CD14-positive monocyte (primary cell): ENCODE measurements around the gene ARHGAP40. TPM values are rescaled to one million over a fixed set of nuclear protein-coding genes. Genes with fewer than 3 reads are reported as not detected.

Experiments used
- DNase-seq, 3 donors: peaks; one replicate each; pipeline ENCODE4 v3.0.0-alpha.2; 2011 to 2022
- H2AFZ ChIP-seq: 2 replicates; pipeline ENCODE4 v1.6.0; 2012; ENCODE audit warnings: mild to moderate bottlenecking, low read depth, low read length, inconsistent platforms; ENCODE audit not compliant: insufficient read depth, poor library complexity, severe bottlenecking
- H3K27ac ChIP-seq, 2 donors: 1 replicate in 1 of 2; 2 replicates in 1 of 2; pipeline ENCODE4 v1.5.1; 2012 to 2013; ENCODE audit warnings: low read length in 2 of 2, control low read depth in 1 of 2, inconsistent platforms in 1 of 2, low read depth in 1 of 2, mild to moderate bottlenecking in 1 of 2
- H3K27me3 ChIP-seq, 2 donors: one replicate each; pipeline versions ENCODE4 v1.6.0 to v1.6.1; 2011 to 2013; ENCODE audit warnings: low read length in 2 of 2; ENCODE audit not compliant: control insufficient read depth in 2 of 2, insufficient read depth in 2 of 2
- H3K36me3 ChIP-seq, 2 donors: replicated peaks in 1 of 2; 1 replicate in 1 of 2; 2 replicates in 1 of 2; pipeline versions ENCODE4 v1.5.1 to v1.6.1; 2012 to 2013; ENCODE audit warnings: low read length in 2 of 2, control low read depth in 1 of 2, inconsistent platforms in 1 of 2, mild to moderate bottlenecking in 1 of 2; ENCODE audit not compliant: insufficient read depth in 2 of 2, control insufficient read depth in 1 of 2
- H3K4me1 ChIP-seq, 2 donors: 1 replicate in 1 of 2; 2 replicates in 1 of 2; pipeline versions ENCODE4 v1.5.1 to v1.6.1; 2012 to 2013; ENCODE audit warnings: low read length in 2 of 2, control low read depth in 1 of 2, inconsistent platforms in 1 of 2, mild to moderate bottlenecking in 1 of 2, moderate library complexity in 1 of 2; ENCODE audit not compliant: insufficient read depth in 2 of 2, control insufficient read depth in 1 of 2
- H3K4me2 ChIP-seq: replicated peaks from 2 replicates; pipeline ENCODE3; 2012; ENCODE audit warnings: low read length, moderate library complexity, mild to moderate bottlenecking; ENCODE audit not compliant: poor library complexity, severe bottlenecking; ENCODE audit errors: extremely low read depth
- H3K4me3 ChIP-seq, 3 experiments: fragments of 200-600 bp in 1 of 3; sonication (generic) in 1 of 3; replicated peaks in 1 of 3; 1 replicate in 2 of 3; 2 replicates in 1 of 3; pipeline ENCODE4 v1.5.1; 2011 to 2013; ENCODE audit warnings: low read length in 3 of 3, mild to moderate bottlenecking in 3 of 3, control low read depth in 2 of 3, low read depth in 2 of 3, inconsistent platforms in 1 of 3, moderate library complexity in 1 of 3
- H3K79me2 ChIP-seq: 2 replicates; pipeline ENCODE4 v1.6.0; 2012; ENCODE audit warnings: mild to moderate bottlenecking, control low read depth, inconsistent platforms, low read length, moderate library complexity; ENCODE audit not compliant: insufficient read depth
- H3K9ac ChIP-seq: 2 replicates; pipeline ENCODE4 v1.6.0; 2017; ENCODE audit warnings: low read length, mild to moderate bottlenecking; ENCODE audit not compliant: insufficient read depth, poor library complexity, severe bottlenecking
- H3K9me3 ChIP-seq, 2 donors: replicated peaks in 1 of 2; 1 replicate in 1 of 2; 2 replicates in 1 of 2; pipeline versions ENCODE4 v1.5.1 to v1.6.1; 2012 to 2013; ENCODE audit warnings: low read length in 2 of 2, control low read depth in 1 of 2; ENCODE audit not compliant: control insufficient read depth in 1 of 2, insufficient read depth in 1 of 2
- H4K20me1 ChIP-seq: 2 replicates; pipeline ENCODE4 v1.6.0; 2012; ENCODE audit warnings: mild to moderate bottlenecking, low read length, control low read depth, moderate library complexity; ENCODE audit not compliant: insufficient read depth
- H3K27ac Mint-ChIP-seq, 7 donors: one replicate each; pipeline ENCODE4 v1.8.0; 2020; ENCODE audit warnings: mild to moderate bottlenecking in 7 of 7, mixed read lengths in 7 of 7, moderate library complexity in 6 of 7, inconsistent platforms in 2 of 7
- H3K27me3 Mint-ChIP-seq, 3 donors: one replicate each; pipeline ENCODE4 v1.8.0; 2021 to 2022; ENCODE audit warnings: low read depth in 3 of 3, mild to moderate bottlenecking in 3 of 3, mixed read lengths in 3 of 3, moderate library complexity in 3 of 3, inconsistent platforms in 1 of 3
- H3K36me3 Mint-ChIP-seq, 2 donors: one replicate each; pipeline ENCODE4 v1.8.0; 2020; ENCODE audit warnings: mixed read lengths in 2 of 2, inconsistent platforms in 1 of 2, mild to moderate bottlenecking in 1 of 2
- H3K4me1 Mint-ChIP-seq: one replicate; pipeline ENCODE4 v1.8.0; 2020; ENCODE audit warnings: mild to moderate bottlenecking, mixed read lengths
- H3K4me3 Mint-ChIP-seq, 2 donors: one replicate each; pipeline ENCODE4 v1.8.0; 2020; ENCODE audit warnings: mild to moderate bottlenecking in 2 of 2, mixed read lengths in 2 of 2, moderate library complexity in 1 of 2
- H3K9me3 Mint-ChIP-seq, 7 donors: one replicate each; pipeline ENCODE4 v1.8.0; 2020 to 2022; ENCODE audit warnings: mixed read lengths in 7 of 7, mild to moderate bottlenecking in 6 of 7, moderate library complexity in 6 of 7, inconsistent platforms in 2 of 7
- CTCF ChIP-seq: fragments of 200-600 bp; IDR thresholded peaks from one replicate; pipeline ENCODE4 v1.8.0; 2022; ENCODE audit warnings: antibody characterized with exemption, mild to moderate bottlenecking
- WGBS: methylation state at CpG from one replicate; pipeline ENCODE4 v1.1.5; 2013; ENCODE audit warnings: missing lambda C conversion rate; ENCODE audit not compliant: insufficient coverage; 5-methylcytosine and 5-hydroxymethylcytosine counted together
- intact Hi-C, 2 donors: fragments of 100-400 bp; cut with micrococcal nuclease; formaldehyde crosslinking; loops; one replicate each; pipeline versions ENCODE4 v1.15.0 to v1.15.1; 2023
- polyA plus RNA-seq, 3 donors: library from polyadenylated mRNA; depleted of rRNA in 1 of 3; unstranded in 2 of 3; stranded (reverse) in 1 of 3; fragments of 300-500 nt in 2 of 3; fragments of >200 nt in 1 of 3; fragmentation: Illumina TruSeq in 2 of 3; gene quantifications; 1 replicate in 2 of 3; 2 replicates in 1 of 3; pipeline ENCODE4 v1.2.3, GENCODE V29; 2012 to 2021

Gene ARHGAP40
- polyA plus RNA-seq, 3 donors: not detected

GRCh38 chr20:38628580-38629470 lies 27.2 kb downstream of the ARHGAP40 start:
- H3K9me3 Mint-ChIP-seq: peaks cover 0 to 17% (median 3%) of the 10 kb centered on the region in 7 donors
- Histone ChIP-seq H3K4me1 (no peaks in the 10 kb centered on the region), H3K27me3 (no peaks in the 10 kb centered on the region), H3K4me3 (no peak overlapping the region), H3K27ac (no peak overlapping the region), H3K9me3 (no peaks in the 10 kb centered on the region), H4K20me1 (no peaks in the 10 kb centered on the region), H2AFZ (no peak overlapping the region), H3K9ac (no peak overlapping the region), H3K4me2 (no peak overlapping the region), H3K36me3 (no peaks in the 10 kb centered on the region), H3K79me2 (no peaks in the 10 kb centered on the region)
- intact Hi-C loops: no loop called here
- no peak overlapping the region for H3K27ac Mint-ChIP-seq
- 92% methylated on average over 8 of the region's 9 CpGs for WGBS
- H3K4me3 Mint-ChIP-seq: no peak overlapping the region
- no peaks in the 10 kb centered on the region for H3K36me3 Mint-ChIP-seq
- TF ChIP-seq CTCF: no peak
- DNase-seq: no peak
- H3K4me1 Mint-ChIP-seq: peaks cover 3% of the 10 kb centered on the region
- H3K27me3 Mint-ChIP-seq: peaks cover 7 to 9% (median 9%) of the 10 kb centered on the region in 3 donors

- Mint-ChIP-seq H3K36me3 (no peaks in the 10 kb centered on the region), H3K27me3 (peaks cover 11 to 14% (median 11%) of the 10 kb centered on the region in 3 donors), H3K4me3 (no peak overlapping the region), H3K27ac (no peak overlapping the region), H3K9me3 (peaks cover 0 to 7% (median 0%) of the 10 kb centered on the region in 7 donors), H3K4me1 (peaks cover 3% of the 10 kb centered on the region)
- H3K27me3 ChIP-seq: no peaks in the 10 kb centered on the region
- H4K20me1 ChIP-seq: no peaks in the 10 kb centered on the region
- H3K9ac ChIP-seq: no peak overlapping the region
- H3K36me3 ChIP-seq: no peaks in the 10 kb centered on the region
- WGBS: 100% methylated on average over 1 of the region's 1 CpG
- H2AFZ ChIP-seq: no peak overlapping the region
- no peak for TF ChIP-seq CTCF
- H3K27ac ChIP-seq: no peak overlapping the region
- H3K4me1 ChIP-seq: no peaks in the 10 kb centered on the region
- no peak overlapping the region for H3K4me3 ChIP-seq
- intact Hi-C loops: no loop called here
- H3K4me2 ChIP-seq: no peak overlapping the region
- no peaks in the 10 kb centered on the region for H3K79me2 ChIP-seq
- DNase-seq: no peak
- no peaks in the 10 kb centered on the region for H3K9me3 ChIP-seq
Observed at GRCh38 chr20:38629979-38630378, 28.4 kb downstream of the ARHGAP40 start.
